Measurements from ENCODE around the gene SCT.

The SCT gene

GRCh38 chr11:596374-596773 lies 30.6 kb downstream of the SCT start:
- Histone ChIP-seq H3F3A (ENCODE audit: insufficient read depth, low read length) (no peaks in the 10 kb centered on the region), H3K27ac (ENCODE audit: low read depth, low read length, poor library complexity, severe bottlenecking) (no peak overlapping the region), H3K4me3 (ENCODE audit: low read depth, low read length, poor library complexity, severe bottlenecking) (no peak overlapping the region), H3K9ac (ENCODE audit: low read length) (no peak overlapping the region), H2AFZ (ENCODE audit: low read length) (no peak overlapping the region), H4K20me1 (ENCODE audit: insufficient read depth, low read length) (no peaks in the 10 kb centered on the region), H3K36me3 (ENCODE audit: insufficient read depth, low read length) (peaks cover 85% of the 10 kb centered on the region), H3K79me2 (ENCODE audit: insufficient read depth, low read length) (no peaks in the 10 kb centered on the region), H3K4me2 (ENCODE audit: low read length) (no peak overlapping the region), H3K9me3 (ENCODE audit: low read length) (no peaks in the 10 kb centered on the region), H3K4me1 (ENCODE audit: insufficient read depth, low read length, severe bottlenecking) (no peaks in the 10 kb centered on the region), H3K27me3 (ENCODE audit: insufficient read depth, low read length) (no peaks in the 10 kb centered on the region), H3K9me2 (ENCODE audit: low read depth, low read length) (no peaks in the 10 kb centered on the region)
- no peak for TF ChIP-seq CTCF (IDR thresholded peaks at IDR 0.05; ENCODE audit: low read length)

- H3K79me2 ChIP-seq (ENCODE audit: insufficient read depth, low read length) = no peaks in the 10 kb centered on the region
- no peaks in the 10 kb centered on the region for H3K27me3 ChIP-seq (ENCODE audit: insufficient read depth, low read length)
- no peak overlapping the region for H3K9ac ChIP-seq (ENCODE audit: low read length)
- TF ChIP-seq EZH2 (IDR thresholded peaks at IDR 0.05; ENCODE audit: borderline replicate concordance, low read length) (no peak), CTCF (IDR thresholded peaks at IDR 0.05; ENCODE audit: low read length) (no peak)
- peaks cover 88% of the 10 kb centered on the region for H3K36me3 ChIP-seq (ENCODE audit: insufficient read depth, low read length)
- H3K4me2 ChIP-seq (ENCODE audit: low read length) = no peak overlapping the region
- H3F3A ChIP-seq (ENCODE audit: insufficient read depth, low read length) = no peaks in the 10 kb centered on the region
- no peaks in the 10 kb centered on the region for H3K9me3 ChIP-seq (ENCODE audit: low read length)
- H3K9me2 ChIP-seq (ENCODE audit: low read depth, low read length) = no peaks in the 10 kb centered on the region
- H3K4me1 ChIP-seq (ENCODE audit: insufficient read depth, low read length, severe bottlenecking) = no peaks in the 10 kb centered on the region
- H3K4me3 ChIP-seq (ENCODE audit: low read depth, low read length, poor library complexity, severe bottlenecking) = no peak overlapping the region
- H4K20me1 ChIP-seq (ENCODE audit: insufficient read depth, low read length) = no peaks in the 10 kb centered on the region
- H2AFZ ChIP-seq (ENCODE audit: low read length) = no peak overlapping the region
- no peak overlapping the region for H3K27ac ChIP-seq (ENCODE audit: low read depth, low read length, poor library complexity, severe bottlenecking)
Measured at GRCh38 chr11:595400-595799, 31.6 kb downstream of the SCT start.

GRCh38 chr11:593347-593746 lies 33.6 kb downstream of the SCT start:
- Histone ChIP-seq H3K4me3 (ENCODE audit: low read depth, low read length, poor library complexity, severe bottlenecking) (no peak overlapping the region), H3F3A (ENCODE audit: insufficient read depth, low read length) (no peaks in the 10 kb centered on the region), H3K4me1 (ENCODE audit: insufficient read depth, low read length, severe bottlenecking) (no peaks in the 10 kb centered on the region), H3K27ac (ENCODE audit: low read depth, low read length, poor library complexity, severe bottlenecking) (no peak overlapping the region), H3K4me2 (ENCODE audit: low read length) (no peak overlapping the region), H3K9ac (ENCODE audit: low read length) (no peak overlapping the region), H2AFZ (ENCODE audit: low read length) (no peak overlapping the region), H3K79me2 (ENCODE audit: insufficient read depth, low read length) (no peaks in the 10 kb centered on the region), H3K27me3 (ENCODE audit: insufficient read depth, low read length) (no peaks in the 10 kb centered on the region), H4K20me1 (ENCODE audit: insufficient read depth, low read length) (no peaks in the 10 kb centered on the region), H3K9me3 (ENCODE audit: low read length) (no peaks in the 10 kb centered on the region), H3K36me3 (ENCODE audit: insufficient read depth, low read length) (peaks cover 92% of the 10 kb centered on the region), H3K9me2 (ENCODE audit: low read depth, low read length) (no peaks in the 10 kb centered on the region)
- TF ChIP-seq CTCF (IDR thresholded peaks at IDR 0.05; ENCODE audit: low read length) (no peak), EZH2 (IDR thresholded peaks at IDR 0.05; ENCODE audit: borderline replicate concordance, low read length) (no peak)

All from OCI-LY1 (cell line).